GM21515 (cell line): ENCODE measurements around the gene MICOS13.

Experiments used
- ATAC-seq: cut with Tn5 transposase; IDR thresholded peaks from one replicate; pipeline ENCODE4 v1.9.1; 2021; ENCODE audit not compliant: unreplicated experiment

The MICOS13 gene

GRCh38 chr19:5687360-5688198 is 7.3 kb upstream of the MICOS13 start:
- no peak for ATAC-seq

- ATAC-seq = peak; percentile 44
These were observed 6.5 kb upstream of the MICOS13 start for GRCh38 chr19:5686647-5687359.

GRCh38 chr19:5686326-5686646 is 6.0 kb upstream of the MICOS13 start:
- no peak for ATAC-seq

- no peak for ATAC-seq
These were observed 4.5 kb upstream of the MICOS13 start for GRCh38 chr19:5684694-5685430.

GRCh38 chr19:5683177-5683886 is 3.0 kb upstream of the MICOS13 start:
- no peak for ATAC-seq

GRCh38 chr19:5682107-5682482 is 1.8 kb upstream of the MICOS13 start:
- ATAC-seq = no peak

GRCh38 chr19:5681391-5682106 is 1.2 kb upstream of the MICOS13 start:
- ATAC-seq = no peak

- ATAC-seq = no peak
These were observed 256 bp downstream of the MICOS13 start for GRCh38 chr19:5680084-5680436.

- no peak for ATAC-seq
These were observed 830 bp downstream of the MICOS13 start for GRCh38 chr19:5679289-5680083.

- ATAC-seq = no peak
These were observed 2.1 kb downstream of the MICOS13 start for GRCh38 chr19:5678071-5678718.

- ATAC-seq = no peak
These were observed 2.7 kb downstream of the MICOS13 start for GRCh38 chr19:5677580-5677979.

GRCh38 chr19:5677136-5677535 is 3.2 kb downstream of the MICOS13 start:
- no peak for ATAC-seq

- ATAC-seq = no peak
These were observed 3.6 kb downstream of the MICOS13 start for GRCh38 chr19:5676772-5677105.

GRCh38 chr19:5676105-5676771 is 4.1 kb downstream of the MICOS13 start:
- no peak for ATAC-seq

- ATAC-seq = no peak
These were observed 5.6 kb downstream of the MICOS13 start for GRCh38 chr19:5674714-5675113.

GRCh38 chr19:5673752-5674151 is 6.6 kb downstream of the MICOS13 start:
- ATAC-seq = no peak

GRCh38 chr19:5672708-5673459 is 7.4 kb downstream of the MICOS13 start:
- no peak for ATAC-seq

- ATAC-seq = no peak
These were observed 8.7 kb downstream of the MICOS13 start for GRCh38 chr19:5671600-5671999.
